CD14-positive monocyte (primary cell): ENCODE measurements around the gene ZNF687. TPM values are rescaled to one million over a fixed set of nuclear protein-coding genes. Genes with fewer than 3 reads are reported as not detected.

ENCODE experiments used
- DNase-seq, 3 donors: peaks; one replicate each; pipeline ENCODE4 v3.0.0-alpha.2; 2011 to 2022
- H2AFZ ChIP-seq: 2 replicates; pipeline ENCODE4 v1.6.0; 2012; ENCODE audit warnings: mild to moderate bottlenecking, low read depth, low read length, inconsistent platforms; ENCODE audit not compliant: insufficient read depth, poor library complexity, severe bottlenecking
- H3K27ac ChIP-seq, 2 donors: 1 replicate in 1 of 2; 2 replicates in 1 of 2; pipeline ENCODE4 v1.5.1; 2012 to 2013; ENCODE audit warnings: low read length in 2 of 2, control low read depth in 1 of 2, inconsistent platforms in 1 of 2, low read depth in 1 of 2, mild to moderate bottlenecking in 1 of 2
- H3K27me3 ChIP-seq, 2 donors: one replicate each; pipeline versions ENCODE4 v1.6.0 to v1.6.1; 2011 to 2013; ENCODE audit warnings: low read length in 2 of 2; ENCODE audit not compliant: control insufficient read depth in 2 of 2, insufficient read depth in 2 of 2
- H3K36me3 ChIP-seq, 2 donors: replicated peaks in 1 of 2; 1 replicate in 1 of 2; 2 replicates in 1 of 2; pipeline versions ENCODE4 v1.5.1 to v1.6.1; 2012 to 2013; ENCODE audit warnings: low read length in 2 of 2, control low read depth in 1 of 2, inconsistent platforms in 1 of 2, mild to moderate bottlenecking in 1 of 2; ENCODE audit not compliant: insufficient read depth in 2 of 2, control insufficient read depth in 1 of 2
- H3K4me1 ChIP-seq, 2 donors: 1 replicate in 1 of 2; 2 replicates in 1 of 2; pipeline versions ENCODE4 v1.5.1 to v1.6.1; 2012 to 2013; ENCODE audit warnings: low read length in 2 of 2, control low read depth in 1 of 2, inconsistent platforms in 1 of 2, mild to moderate bottlenecking in 1 of 2, moderate library complexity in 1 of 2; ENCODE audit not compliant: insufficient read depth in 2 of 2, control insufficient read depth in 1 of 2
- H3K4me2 ChIP-seq: replicated peaks from 2 replicates; pipeline ENCODE3; 2012; ENCODE audit warnings: low read length, moderate library complexity, mild to moderate bottlenecking; ENCODE audit not compliant: poor library complexity, severe bottlenecking; ENCODE audit errors: extremely low read depth
- H3K4me3 ChIP-seq, 3 experiments: fragments of 200-600 bp in 1 of 3; sonication (generic) in 1 of 3; replicated peaks in 1 of 3; 1 replicate in 2 of 3; 2 replicates in 1 of 3; pipeline ENCODE4 v1.5.1; 2011 to 2013; ENCODE audit warnings: low read length in 3 of 3, mild to moderate bottlenecking in 3 of 3, control low read depth in 2 of 3, low read depth in 2 of 3, inconsistent platforms in 1 of 3, moderate library complexity in 1 of 3
- H3K79me2 ChIP-seq: 2 replicates; pipeline ENCODE4 v1.6.0; 2012; ENCODE audit warnings: mild to moderate bottlenecking, control low read depth, inconsistent platforms, low read length, moderate library complexity; ENCODE audit not compliant: insufficient read depth
- H3K9ac ChIP-seq: 2 replicates; pipeline ENCODE4 v1.6.0; 2017; ENCODE audit warnings: low read length, mild to moderate bottlenecking; ENCODE audit not compliant: insufficient read depth, poor library complexity, severe bottlenecking
- H3K9me3 ChIP-seq, 2 donors: replicated peaks in 1 of 2; 1 replicate in 1 of 2; 2 replicates in 1 of 2; pipeline versions ENCODE4 v1.5.1 to v1.6.1; 2012 to 2013; ENCODE audit warnings: low read length in 2 of 2, control low read depth in 1 of 2; ENCODE audit not compliant: control insufficient read depth in 1 of 2, insufficient read depth in 1 of 2
- H4K20me1 ChIP-seq: 2 replicates; pipeline ENCODE4 v1.6.0; 2012; ENCODE audit warnings: mild to moderate bottlenecking, low read length, control low read depth, moderate library complexity; ENCODE audit not compliant: insufficient read depth
- H3K27ac Mint-ChIP-seq, 7 donors: one replicate each; pipeline ENCODE4 v1.8.0; 2020; ENCODE audit warnings: mild to moderate bottlenecking in 7 of 7, mixed read lengths in 7 of 7, moderate library complexity in 6 of 7, inconsistent platforms in 2 of 7
- H3K27me3 Mint-ChIP-seq, 3 donors: one replicate each; pipeline ENCODE4 v1.8.0; 2021 to 2022; ENCODE audit warnings: low read depth in 3 of 3, mild to moderate bottlenecking in 3 of 3, mixed read lengths in 3 of 3, moderate library complexity in 3 of 3, inconsistent platforms in 1 of 3
- H3K36me3 Mint-ChIP-seq, 2 donors: one replicate each; pipeline ENCODE4 v1.8.0; 2020; ENCODE audit warnings: mixed read lengths in 2 of 2, inconsistent platforms in 1 of 2, mild to moderate bottlenecking in 1 of 2
- H3K4me1 Mint-ChIP-seq: one replicate; pipeline ENCODE4 v1.8.0; 2020; ENCODE audit warnings: mild to moderate bottlenecking, mixed read lengths
- H3K4me3 Mint-ChIP-seq, 2 donors: one replicate each; pipeline ENCODE4 v1.8.0; 2020; ENCODE audit warnings: mild to moderate bottlenecking in 2 of 2, mixed read lengths in 2 of 2, moderate library complexity in 1 of 2
- H3K9me3 Mint-ChIP-seq, 7 donors: one replicate each; pipeline ENCODE4 v1.8.0; 2020 to 2022; ENCODE audit warnings: mixed read lengths in 7 of 7, mild to moderate bottlenecking in 6 of 7, moderate library complexity in 6 of 7, inconsistent platforms in 2 of 7
- WGBS: methylation state at CpG from one replicate; pipeline ENCODE4 v1.1.5; 2013; ENCODE audit warnings: missing lambda C conversion rate; ENCODE audit not compliant: insufficient coverage; 5-methylcytosine and 5-hydroxymethylcytosine counted together
- intact Hi-C, 2 donors: fragments of 100-400 bp; cut with micrococcal nuclease; formaldehyde crosslinking; loops; one replicate each; pipeline versions ENCODE4 v1.15.0 to v1.15.1; 2023
- polyA plus RNA-seq, 3 donors: library from polyadenylated mRNA; depleted of rRNA in 1 of 3; unstranded in 2 of 3; stranded (reverse) in 1 of 3; fragments of 300-500 nt in 2 of 3; fragments of >200 nt in 1 of 3; fragmentation: Illumina TruSeq in 2 of 3; gene quantifications; 1 replicate in 2 of 3; 2 replicates in 1 of 3; pipeline ENCODE4 v1.2.3, GENCODE V29; 2012 to 2021
- TF ChIP-seq, protein P1 (sequence below): fragments of 200-600 bp; IDR thresholded peaks from one replicate; pipeline ENCODE4 v1.8.0; 2022; ENCODE audit warnings: antibody characterized with exemption, mild to moderate bottlenecking

ZNF687 gene
- polyA plus RNA-seq, 3 donors, result 1.3 to 26.5 (median 1.8) TPM

DNA sequence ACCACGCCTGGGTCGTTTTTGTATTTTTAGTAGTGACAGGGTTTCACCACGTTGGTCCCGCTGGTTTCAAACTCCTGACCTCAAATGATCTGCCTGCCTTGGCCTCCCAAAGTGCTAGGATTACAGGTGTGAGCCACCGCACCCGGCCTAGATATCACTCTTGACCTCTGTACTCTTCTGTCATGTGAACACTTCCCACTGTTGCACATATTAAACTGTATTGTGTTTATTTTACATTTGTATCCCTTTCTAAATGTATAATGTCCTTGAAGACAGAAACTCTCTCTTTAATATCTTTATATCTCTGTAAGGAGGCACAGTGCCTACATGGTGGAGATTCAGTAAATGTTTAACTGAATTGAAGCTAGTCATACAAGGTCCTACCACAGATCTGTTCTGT is 46.9 kb upstream of the ZNF687 start:
- Mint-ChIP-seq H3K4me1 (peaks cover 10% of the 10 kb centered on the region), H3K36me3 (peaks cover 84 to 97% of the 10 kb centered on the region in 2 donors), H3K4me3 (no peak overlapping the region), H3K9me3 (peaks cover 0 to 3% (median 0%) of the 10 kb centered on the region in 7 donors), H3K27ac (no peak overlapping the region), H3K27me3 (no peaks in the 10 kb centered on the region)
- peaks cover 95 to 99% of the 10 kb centered on the region in 2 donors for H3K36me3 ChIP-seq
- 92% methylated on average over 3 of the region's 6 CpGs for WGBS
- intact Hi-C loops, result no loop called here
- no peaks in the 10 kb centered on the region for H3K79me2 ChIP-seq
- H3K9ac ChIP-seq, result no peak overlapping the region
- H2AFZ ChIP-seq, result no peak overlapping the region
- no peak overlapping the region for H3K4me3 ChIP-seq
- peaks cover 7% of the 10 kb centered on the region for H4K20me1 ChIP-seq
- H3K27ac ChIP-seq, result peak overlapping the region in 1 of 2 donors; percentile 7
- H3K9me3 ChIP-seq, result no peaks in the 10 kb centered on the region
- DNase-seq, result no peak
- H3K4me2 ChIP-seq, result no peak overlapping the region
- peaks cover 8 to 12% of the 10 kb centered on the region in 2 donors for H3K4me1 ChIP-seq
- no peaks in the 10 kb centered on the region for H3K27me3 ChIP-seq
- TF ChIP-seq, protein P1, sequence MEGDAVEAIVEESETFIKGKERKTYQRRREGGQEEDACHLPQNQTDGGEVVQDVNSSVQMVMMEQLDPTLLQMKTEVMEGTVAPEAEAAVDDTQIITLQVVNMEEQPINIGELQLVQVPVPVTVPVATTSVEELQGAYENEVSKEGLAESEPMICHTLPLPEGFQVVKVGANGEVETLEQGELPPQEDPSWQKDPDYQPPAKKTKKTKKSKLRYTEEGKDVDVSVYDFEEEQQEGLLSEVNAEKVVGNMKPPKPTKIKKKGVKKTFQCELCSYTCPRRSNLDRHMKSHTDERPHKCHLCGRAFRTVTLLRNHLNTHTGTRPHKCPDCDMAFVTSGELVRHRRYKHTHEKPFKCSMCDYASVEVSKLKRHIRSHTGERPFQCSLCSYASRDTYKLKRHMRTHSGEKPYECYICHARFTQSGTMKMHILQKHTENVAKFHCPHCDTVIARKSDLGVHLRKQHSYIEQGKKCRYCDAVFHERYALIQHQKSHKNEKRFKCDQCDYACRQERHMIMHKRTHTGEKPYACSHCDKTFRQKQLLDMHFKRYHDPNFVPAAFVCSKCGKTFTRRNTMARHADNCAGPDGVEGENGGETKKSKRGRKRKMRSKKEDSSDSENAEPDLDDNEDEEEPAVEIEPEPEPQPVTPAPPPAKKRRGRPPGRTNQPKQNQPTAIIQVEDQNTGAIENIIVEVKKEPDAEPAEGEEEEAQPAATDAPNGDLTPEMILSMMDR, result no peak

GRCh38 chr1:151237678-151238466 is 44.2 kb upstream of the ZNF687 start:
- WGBS, result no CpG with 5 or more reads among the region's 4 CpGs
- Histone ChIP-seq H3K9ac (no peak overlapping the region), H3K79me2 (no peaks in the 10 kb centered on the region), H3K27ac (peak overlapping the region; percentile 12 to 63), H4K20me1 (peaks cover 3% of the 10 kb centered on the region), H3K4me2 (no peak overlapping the region), H3K4me1 (peaks cover 8 to 12% of the 10 kb centered on the region in 2 donors), H3K4me3 (no peak overlapping the region), H3K36me3 (peaks cover 90 to 99% of the 10 kb centered on the region in 2 donors), H2AFZ (no peak overlapping the region), H3K9me3 (no peaks in the 10 kb centered on the region), H3K27me3 (no peaks in the 10 kb centered on the region)
- TF ChIP-seq, protein P1, result no peak
- intact Hi-C loops, result no loop called here
- no peak overlapping the region for H3K4me3 Mint-ChIP-seq
- no peaks in the 10 kb centered on the region for H3K9me3 Mint-ChIP-seq
- no peaks in the 10 kb centered on the region for H3K27me3 Mint-ChIP-seq
- H3K27ac Mint-ChIP-seq, result peak overlapping the region; percentile 12 to 86 (median 78)
- H3K4me1 Mint-ChIP-seq, result peaks cover 10% of the 10 kb centered on the region
- DNase-seq, result peak; percentile 20 to 49 (median 47)
- H3K36me3 Mint-ChIP-seq, result peaks cover 79 to 97% of the 10 kb centered on the region in 2 donors
